CD1c-positive myeloid dendritic cell (primary cell): ENCODE data around the gene SLC25A4.
A peak's percentile ranks its signal among the peaks of the same experiment; 100 is the strongest.
"Not testable (repeated sequence)": the region's sequence is repeated elsewhere in the genome, so short reads cannot be mapped to it uniquely, and the experiment has no call there.

Source experiments
- DNase-seq: peaks from one replicate; pipeline ENCODE4 v3.0.0-alpha.2; 2016; ENCODE audit errors: extremely low spot score

The SLC25A4 gene

DNA sequence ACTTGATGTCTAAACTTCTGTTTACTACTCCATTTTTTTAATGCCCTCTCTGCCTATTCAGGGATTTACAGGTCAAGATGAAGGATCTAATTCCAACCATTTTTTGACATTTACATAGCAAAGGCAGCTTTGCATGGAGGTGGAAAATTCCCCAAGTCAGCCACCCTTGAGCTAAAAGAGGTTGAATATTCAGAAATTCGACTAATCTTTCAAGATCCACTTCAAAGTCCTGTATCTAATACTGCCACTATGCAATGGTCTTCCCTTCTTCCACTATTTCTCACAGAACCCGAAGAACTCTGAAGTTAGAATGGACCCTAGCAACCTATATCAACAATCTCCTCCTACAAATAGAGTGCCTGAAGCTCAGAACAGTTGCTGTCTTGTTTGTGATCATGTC lies 39.2 kb downstream of the SLC25A4 start:
- DNase-seq, result no peak

- peak; percentile 90 for DNase-seq
Observed at GRCh38 chr4:185183622-185184281, 40.7 kb downstream of the SLC25A4 start.

DNA sequence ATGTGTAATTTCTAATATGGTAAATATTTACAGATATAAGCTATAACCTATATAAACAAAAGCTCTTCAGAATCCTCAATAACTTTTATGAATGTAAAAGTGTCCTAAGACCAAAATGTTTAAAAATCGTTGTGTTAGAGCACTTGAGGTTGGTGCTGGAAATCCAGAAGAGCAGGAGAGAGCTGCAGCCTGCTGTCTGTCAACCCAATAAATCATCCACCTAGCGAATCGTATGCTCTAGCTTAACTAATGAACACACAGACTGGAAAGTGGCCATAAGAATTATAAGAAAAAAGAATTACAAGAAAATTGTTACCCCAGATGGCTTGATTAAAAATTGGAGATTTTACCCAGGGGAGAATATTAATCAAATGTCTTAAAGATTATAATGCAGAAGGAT lies 43.7 kb downstream of the SLC25A4 start:
- no peak for DNase-seq

DNA sequence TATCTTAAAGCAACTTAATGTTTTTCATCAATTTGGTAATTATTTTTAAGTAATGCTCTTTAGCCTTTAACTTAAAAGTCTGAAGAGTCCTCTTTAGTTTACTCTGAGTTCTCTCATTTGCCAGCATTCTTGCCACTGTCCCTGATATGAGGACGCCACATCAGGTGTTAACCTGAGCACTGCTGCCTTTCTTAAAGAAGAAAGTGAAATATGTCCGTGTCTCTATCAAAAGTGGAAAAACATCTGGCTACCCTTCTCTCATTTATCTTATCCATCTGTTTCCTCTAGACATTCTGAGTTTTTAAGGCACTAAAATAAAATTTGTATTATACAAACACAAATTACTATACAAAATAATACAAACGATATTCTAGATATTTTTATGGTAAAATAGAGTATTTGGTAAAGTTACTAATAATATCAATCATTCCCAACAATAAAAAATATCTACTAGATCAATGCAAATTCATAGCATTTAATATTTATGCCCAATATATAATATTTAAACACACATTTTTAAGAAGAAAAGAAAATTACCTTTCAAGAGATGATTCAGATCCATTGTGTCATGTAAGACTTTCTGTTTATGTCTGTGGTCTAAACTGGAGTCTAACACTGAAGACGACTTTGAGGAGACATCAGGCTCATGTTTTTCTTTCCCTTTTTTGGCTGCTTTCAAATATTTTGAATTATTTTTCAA lies 46.7 kb downstream of the SLC25A4 start:
- DNase-seq, result no peak

GRCh38 chr4:185190306-185190856 lies 47.3 kb downstream of the SLC25A4 start:
- no peak for DNase-seq

DNA sequence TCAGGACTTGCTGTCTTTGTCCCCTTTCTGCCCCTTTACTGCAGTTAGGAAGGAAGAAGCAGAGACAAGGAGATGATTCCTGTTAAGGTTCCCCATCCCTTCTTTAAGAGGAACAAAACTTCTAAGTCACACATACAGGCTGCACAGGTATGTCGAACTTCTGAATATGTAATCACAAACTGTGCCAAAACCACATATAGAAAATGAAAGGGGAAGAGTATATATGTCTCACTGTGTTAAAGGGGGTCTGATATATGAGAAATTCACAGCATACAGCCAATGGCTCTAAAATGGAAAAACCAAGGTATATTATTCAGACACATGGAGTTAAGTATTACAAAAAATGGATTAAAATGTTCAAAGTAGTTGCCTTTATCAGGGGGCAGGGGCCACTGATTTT lies 49.0 kb downstream of the SLC25A4 start:
- no peak for DNase-seq

- DNase-seq, result no peak
Observed at GRCh38 chr4:185194924-185195888, 52.1 kb downstream of the SLC25A4 start.

DNA sequence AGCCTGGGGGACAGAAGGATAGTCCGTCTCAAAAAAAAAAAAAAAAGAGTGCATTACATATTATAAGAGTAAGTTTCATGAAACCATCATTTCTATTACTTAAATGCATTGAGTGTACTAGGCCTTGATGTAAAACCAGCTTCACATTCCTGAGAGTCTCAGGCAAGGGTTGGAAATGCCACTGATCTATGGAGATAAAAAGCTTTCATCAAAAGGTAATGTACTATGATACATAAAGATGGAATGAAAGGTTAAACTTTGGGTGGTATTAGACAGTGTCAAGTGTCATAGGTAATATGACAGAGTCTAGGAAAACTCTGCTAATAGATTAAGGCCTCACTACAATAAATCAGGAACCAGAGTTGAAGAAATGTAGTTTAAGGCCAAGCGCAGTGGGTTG lies 53.4 kb downstream of the SLC25A4 start:
- DNase-seq, result no peak

- DNase-seq, result not testable (repeated sequence)
Observed at GRCh38 chr4:185198189-185198588, 55.1 kb downstream of the SLC25A4 start.
